PC-9 (cell line): ENCODE data around the gene ERP27. TPM values are rescaled to one million over a fixed set of nuclear protein-coding genes. Genes with fewer than 3 reads are reported as not detected.

Experiments
- BruUV-seq: library from RNA; stranded (reverse); fragments of 400-500 nt; replicated peaks from 2 replicates; lab custom pipeline; 2021; lab: Mats Ljungman, UMichigan
- CTCF ChIA-PET: fragments of 300-600 bp; sonication (Branson Sonifier 250); formaldehyde crosslinking; loops from one replicate; lab custom pipeline; 2022; ENCODE audit warnings: antibody characterized with exemption; lab: Charles Lee
- POLR2A ChIA-PET: fragments of 300-600 bp; sonication (Branson Sonifier 250); formaldehyde crosslinking; loops from one replicate; lab custom pipeline; 2022; ENCODE audit warnings: antibody characterized with exemption; ENCODE audit not compliant: unreplicated experiment; lab: Charles Lee
- DNase-seq, 2 experiments: peaks; one replicate each; pipeline versions ENCODE4 v3.0.0 to v3.0.0-alpha.2; 2015 to 2022; ENCODE audit warnings: mixed read lengths in 1 of 2
- H2AFZ ChIP-seq: fragments of 200-600 bp; sonication (generic); 2 replicates; pipeline ENCODE4 v1.8.1; 2017; ENCODE audit warnings: antibody characterized with exemption
- H3F3A ChIP-seq: fragments of 200-600 bp; sonication (generic); 2 replicates; pipeline ENCODE4 v1.8.1; 2017; ENCODE audit warnings: antibody characterized with exemption, mild to moderate bottlenecking, low read depth; ENCODE audit not compliant: insufficient read depth
- H3K27ac ChIP-seq: fragments of 200-600 bp; sonication (generic); 2 replicates; pipeline ENCODE4 v1.6.1; 2016; ENCODE audit warnings: mixed run types
- H3K27me3 ChIP-seq: fragments of 200-600 bp; sonication (generic); 2 replicates; pipeline ENCODE4 v1.6.1; 2016; ENCODE audit warnings: low read depth, mixed run types; ENCODE audit not compliant: insufficient read depth
- H3K36me3 ChIP-seq: fragments of 200-600 bp; sonication (generic); 2 replicates; pipeline ENCODE4 v1.6.1; 2016; ENCODE audit warnings: low read depth, mixed run types
- H3K4me1 ChIP-seq: fragments of 200-600 bp; sonication (generic); replicated peaks from 2 replicates; pipeline ENCODE4 v1.6.1; 2016; ENCODE audit warnings: mixed run types; ENCODE audit not compliant: insufficient read depth
- H3K4me2 ChIP-seq: fragments of 200-600 bp; sonication (generic); 2 replicates; pipeline ENCODE4 v1.6.1; 2017; ENCODE audit warnings: mixed run types
- H3K4me3 ChIP-seq: fragments of 200-600 bp; sonication (generic); 2 replicates; pipeline ENCODE4 v1.6.1; 2016; ENCODE audit warnings: mixed run types
- H3K79me2 ChIP-seq: fragments of 200-600 bp; sonication (generic); 2 replicates; pipeline ENCODE4 v1.6.1; 2017; ENCODE audit warnings: low read depth, mixed run types
- H3K9me2 ChIP-seq: fragments of 200-600 bp; sonication (generic); 2 replicates; pipeline ENCODE4 v1.8.1; 2017; ENCODE audit warnings: mild to moderate bottlenecking; ENCODE audit not compliant: insufficient read depth
- H3K9me3 ChIP-seq: fragments of 200-600 bp; sonication (generic); 2 replicates; pipeline ENCODE4 v1.8.1; 2016; ENCODE audit warnings: low read depth; ENCODE audit not compliant: insufficient read depth
- H4K20me1 ChIP-seq: fragments of 200-600 bp; sonication (generic); 2 replicates; pipeline ENCODE4 v1.8.1; 2017; ENCODE audit not compliant: insufficient read depth
- EZH2 ChIP-seq: fragments of 200-600 bp; sonication (generic); IDR thresholded peaks from 2 replicates; pipeline ENCODE4 v1.8.0; 2017; ENCODE audit warnings: antibody characterized with exemption, low read depth
- intact Hi-C: fragments of 100-400 bp; cut with micrococcal nuclease; formaldehyde crosslinking; loops from one replicate; pipeline ENCODE4 v1.10.0; 2022; ENCODE audit not compliant: unreplicated experiment
- total RNA-seq: library from RNA; stranded (reverse); gene quantifications from 2 replicates; pipeline ENCODE4 v1.2.3, GENCODE V29; 2021
- TF ChIP-seq, protein P1 (sequence below): fragments of 200-600 bp; sonication (generic); conservative IDR thresholded peaks from 2 replicates; pipeline ENCODE4 v1.6.1; 2017; ENCODE audit warnings: mixed run types, antibody characterized with exemption, mild to moderate bottlenecking, moderate library complexity

The ERP27 gene
- total RNA-seq, 1 experiment from 2014 or later, result 33.4 TPM

DNA sequence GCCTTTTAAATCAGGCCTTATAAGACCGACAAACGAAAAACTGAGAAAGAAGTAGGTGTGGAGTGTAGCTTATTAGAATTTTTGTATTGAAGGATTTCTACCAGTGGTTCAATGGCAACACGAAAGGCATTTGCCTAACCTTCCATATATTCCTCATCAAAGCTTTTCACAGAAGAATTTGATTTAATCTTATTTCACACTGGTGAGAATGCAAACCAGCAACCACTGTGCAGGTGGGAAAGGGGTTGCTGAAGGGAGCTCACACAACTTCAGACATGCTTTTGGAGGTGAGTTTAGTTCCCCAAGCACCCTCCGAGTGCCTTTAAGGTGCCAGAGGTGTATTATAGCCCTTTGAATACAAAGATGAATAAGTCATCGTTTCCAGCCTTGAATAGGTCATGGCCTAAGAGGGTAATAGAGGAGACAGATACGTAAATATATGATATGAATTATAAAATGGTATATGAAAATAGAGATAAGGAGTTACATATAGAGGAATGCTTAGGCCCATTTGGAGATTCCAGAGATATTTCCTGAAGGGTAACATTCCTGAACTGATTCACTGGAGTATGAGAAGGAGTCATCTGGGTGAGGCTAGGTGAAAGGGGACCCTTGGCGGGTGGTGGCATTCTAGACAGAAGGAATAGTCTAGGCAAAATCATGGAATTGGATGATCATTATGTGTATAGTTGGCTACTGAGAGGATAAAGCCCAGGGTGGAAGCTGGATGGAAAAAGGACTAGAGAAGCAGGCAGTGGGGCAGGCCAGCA is 6.4 kb downstream of the ERP27 start:
- Histone ChIP-seq H3K4me2 (peak overlapping the region; percentile 74), H3K27ac (peak overlapping the region; percentile 97), H4K20me1 (no peaks in the 10 kb centered on the region), H3K4me3 (peak overlapping the region; percentile 32; the same call in 1 of the 2 replicates), H2AFZ (peak overlapping the region; percentile 69; the same call in 1 of the 2 replicates), H3K36me3 (peaks cover 15% of the 10 kb centered on the region), H3F3A (peaks cover 51% of the 10 kb centered on the region), H3K4me1 (peaks cover 89% of the 10 kb centered on the region), H3K79me2 (0 out of 2 replicates have a peak, but pooled peaks cover 7% of the 10 kb centered on the region), H3K9me3 (peaks cover 9% of the 10 kb centered on the region), H3K27me3 (no peaks in the 10 kb centered on the region), H3K9me2 (no peaks in the 10 kb centered on the region)
- ChIA-PET CTCF (interaction anchor here (0.6 kb wide), 1 partner anchor 334 kb away, joined by 4 read pairs; no protein-coding TSS in a partner anchor), POLR2A (interaction anchor here (0.6 to 1.1 kb wide), 5 partner anchors 29 to 161 kb away, joined by 3 to 6 read pairs (median 6); partner anchors contain the start of gene ARHGDIB)
- DNase-seq, result peak; percentile 70 to 95
- TF ChIP-seq EZH2, result no peak
- TF ChIP-seq, protein P1, sequence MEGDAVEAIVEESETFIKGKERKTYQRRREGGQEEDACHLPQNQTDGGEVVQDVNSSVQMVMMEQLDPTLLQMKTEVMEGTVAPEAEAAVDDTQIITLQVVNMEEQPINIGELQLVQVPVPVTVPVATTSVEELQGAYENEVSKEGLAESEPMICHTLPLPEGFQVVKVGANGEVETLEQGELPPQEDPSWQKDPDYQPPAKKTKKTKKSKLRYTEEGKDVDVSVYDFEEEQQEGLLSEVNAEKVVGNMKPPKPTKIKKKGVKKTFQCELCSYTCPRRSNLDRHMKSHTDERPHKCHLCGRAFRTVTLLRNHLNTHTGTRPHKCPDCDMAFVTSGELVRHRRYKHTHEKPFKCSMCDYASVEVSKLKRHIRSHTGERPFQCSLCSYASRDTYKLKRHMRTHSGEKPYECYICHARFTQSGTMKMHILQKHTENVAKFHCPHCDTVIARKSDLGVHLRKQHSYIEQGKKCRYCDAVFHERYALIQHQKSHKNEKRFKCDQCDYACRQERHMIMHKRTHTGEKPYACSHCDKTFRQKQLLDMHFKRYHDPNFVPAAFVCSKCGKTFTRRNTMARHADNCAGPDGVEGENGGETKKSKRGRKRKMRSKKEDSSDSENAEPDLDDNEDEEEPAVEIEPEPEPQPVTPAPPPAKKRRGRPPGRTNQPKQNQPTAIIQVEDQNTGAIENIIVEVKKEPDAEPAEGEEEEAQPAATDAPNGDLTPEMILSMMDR, result no peak
- no TSS peak for BruUV-seq
- intact Hi-C loops, result loop anchor here (1.0 kb wide), 1 partner anchor 20 kb away; no protein-coding TSS in a partner anchor

- Histone ChIP-seq H3K27me3 (no peaks in the 10 kb centered on the region), H3K36me3 (peaks cover 15% of the 10 kb centered on the region), H4K20me1 (no peaks in the 10 kb centered on the region), H2AFZ (peak overlapping the region; percentile 69; the same call in 1 of the 2 replicates), H3K4me2 (peak overlapping the region; percentile 74), H3K9me2 (no peaks in the 10 kb centered on the region), H3K4me3 (peak overlapping the region; percentile 32; the same call in 1 of the 2 replicates), H3K9me3 (peaks cover 9% of the 10 kb centered on the region), H3F3A (peaks cover 51% of the 10 kb centered on the region), H3K4me1 (peaks cover 92% of the 10 kb centered on the region), H3K27ac (peak overlapping the region; percentile 97), H3K79me2 (0 out of 2 replicates have a peak, but pooled peaks cover 7% of the 10 kb centered on the region)
- TF ChIP-seq EZH2, result no peak
- TF ChIP-seq, protein P1, result no peak
- intact Hi-C loops, result no loop called here
- CTCF ChIA-PET, result interaction anchor here (0.6 kb wide), 1 partner anchor 333 kb away, joined by 4 read pairs; no protein-coding TSS in a partner anchor
- no peak for DNase-seq
- POLR2A ChIA-PET, result interaction anchor here (0.6 to 1.0 kb wide), 3 partner anchors 62 to 160 kb away, joined by 6 read pairs; a partner anchor contains a TSS
- no TSS peak for BruUV-seq
Measured at GRCh38 chr12:14931359-14931758, 7.0 kb downstream of the ERP27 start.

GRCh38 chr12:14930299-14930698 is 8.0 kb downstream of the ERP27 start:
- Histone ChIP-seq H3K4me3 (no peak overlapping the region; the same call in 1 of the 2 replicates), H3K9me3 (peaks cover 9% of the 10 kb centered on the region), H2AFZ (no peak overlapping the region), H3K27ac (peak overlapping the region; percentile 97), H3K36me3 (peaks cover 15% of the 10 kb centered on the region), H3K4me2 (peak overlapping the region; percentile 74), H4K20me1 (no peaks in the 10 kb centered on the region), H3K79me2 (0 out of 2 replicates have a peak, but pooled peaks cover 7% of the 10 kb centered on the region), H3K4me1 (peaks cover 86% of the 10 kb centered on the region), H3K9me2 (no peaks in the 10 kb centered on the region), H3K27me3 (no peaks in the 10 kb centered on the region), H3F3A (peaks cover 49% of the 10 kb centered on the region)
- peak in 1 of 2 experiments; percentile 66 for DNase-seq
- POLR2A ChIA-PET, result no interaction called here
- CTCF ChIA-PET, result no interaction called here
- TF ChIP-seq, protein P1, result peak; percentile 20; the same call in 1 of the 2 replicates
- TF ChIP-seq EZH2, result no peak
- intact Hi-C loops, result loop anchor here (1.0 kb wide), 2 partner anchors 65 to 119 kb away; no protein-coding TSS in a partner anchor
- no TSS peak for BruUV-seq
